Neuronal stem cell (in vitro differentiated cells): ENCODE data around the gene CNTN5.

ENCODE experiments used
- DNase-seq: peaks from one replicate; pipeline ENCODE4 v3.0.0-alpha.2; 2013; ENCODE audit warnings: low spot score
- H2AFZ ChIP-seq: one replicate; pipeline ENCODE4 v1.6.1; 2013; ENCODE audit warnings: mild to moderate bottlenecking, low read length, inconsistent platforms
- H2AK5ac ChIP-seq: 2 replicates; pipeline ENCODE4 v1.6.1; 2013; ENCODE audit warnings: low read depth, mild to moderate bottlenecking, inconsistent platforms, low read length, moderate library complexity, mixed read lengths
- H2BK120ac ChIP-seq: 2 replicates; pipeline ENCODE4 v1.6.1; 2013; ENCODE audit warnings: low read depth, mild to moderate bottlenecking, inconsistent platforms, low read length, moderate library complexity, mixed read lengths
- H2BK12ac ChIP-seq: one replicate; pipeline ENCODE4 v1.6.1; 2013; ENCODE audit warnings: low read length, inconsistent platforms
- H2BK15ac ChIP-seq: 2 replicates; pipeline ENCODE4 v1.6.1; 2013; ENCODE audit warnings: mild to moderate bottlenecking, low read length, inconsistent platforms, mixed read lengths
- H2BK5ac ChIP-seq: one replicate; pipeline ENCODE4 v1.6.1; 2013; ENCODE audit warnings: inconsistent platforms, mild to moderate bottlenecking, low read length, moderate library complexity
- H3K14ac ChIP-seq: one replicate; pipeline ENCODE4 v1.6.1; 2013; ENCODE audit warnings: low read length, inconsistent platforms
- H3K18ac ChIP-seq: 2 replicates; pipeline ENCODE4 v1.6.1; 2013; ENCODE audit warnings: low read length, inconsistent platforms
- H3K23ac ChIP-seq: 2 replicates; pipeline ENCODE4 v1.6.1; 2013; ENCODE audit warnings: low read depth, mild to moderate bottlenecking, mixed read lengths, low read length, inconsistent platforms; ENCODE audit not compliant: poor library complexity
- H3K27ac ChIP-seq: replicated peaks from 3 replicates; pipeline ENCODE4 v1.5.1; 2013; ENCODE audit warnings: low read length, inconsistent platforms
- H3K27me3 ChIP-seq, 3 experiments: 2 replicates each; pipeline ENCODE4 v1.6.1; 2013; ENCODE audit warnings: low read length in 3 of 3, mild to moderate bottlenecking in 2 of 3, inconsistent platforms in 1 of 3, low read depth in 1 of 3, mixed read lengths in 1 of 3, moderate library complexity in 1 of 3; ENCODE audit not compliant: control insufficient read depth in 3 of 3, insufficient read depth in 3 of 3
- H3K36me3 ChIP-seq, 2 donors: replicated peaks in 1 of 2; 2 replicates each; pipeline ENCODE4 v1.6.1; 2013; ENCODE audit warnings: low read length in 2 of 2; ENCODE audit not compliant: control insufficient read depth in 2 of 2, insufficient read depth in 2 of 2
- H3K4ac ChIP-seq: 2 replicates; pipeline ENCODE4 v1.6.1; 2013; ENCODE audit warnings: inconsistent platforms, mild to moderate bottlenecking, low read length, moderate library complexity
- H3K4me1 ChIP-seq, 2 donors: 1 replicate in 1 of 2; 2 replicates in 1 of 2; pipeline ENCODE4 v1.6.1; 2013; ENCODE audit warnings: low read length in 2 of 2, low read depth in 1 of 2; ENCODE audit not compliant: control insufficient read depth in 2 of 2, insufficient read depth in 1 of 2
- H3K4me2 ChIP-seq: one replicate; pipeline ENCODE4 v1.6.1; 2013; ENCODE audit warnings: mild to moderate bottlenecking, low read length, inconsistent platforms; ENCODE audit not compliant: insufficient read depth, poor library complexity, severe bottlenecking
- H3K4me3 ChIP-seq, 2 donors: 2 replicates each; pipeline ENCODE4 v1.5.1; 2013; ENCODE audit warnings: low read length in 2 of 2, mild to moderate bottlenecking in 2 of 2, inconsistent platforms in 1 of 2, moderate library complexity in 1 of 2
- H3K79me1 ChIP-seq: one replicate; pipeline ENCODE4 v1.6.1; 2013; ENCODE audit warnings: low read depth, mild to moderate bottlenecking, inconsistent platforms, low read length, moderate library complexity
- H3K9ac ChIP-seq: one replicate; pipeline ENCODE4 v1.6.1; 2013; ENCODE audit warnings: mild to moderate bottlenecking, low read depth, low read length, inconsistent platforms; ENCODE audit not compliant: poor library complexity
- H3K9me3 ChIP-seq, 2 donors: replicated peaks in 1 of 2; 2 replicates each; pipeline versions ENCODE3 to v1.6.1; 2013; ENCODE audit warnings: low read length in 2 of 2, mild to moderate bottlenecking in 2 of 2, inconsistent platforms in 1 of 2, low read depth in 1 of 2, mixed read lengths in 1 of 2, moderate library complexity in 1 of 2; ENCODE audit not compliant: control insufficient read depth in 2 of 2, insufficient read depth in 1 of 2
- H4K8ac ChIP-seq: one replicate; pipeline ENCODE4 v1.6.1; 2013; ENCODE audit warnings: low read depth, mild to moderate bottlenecking, inconsistent platforms, low read length, moderate library complexity
- H4K91ac ChIP-seq: one replicate; pipeline ENCODE4 v1.6.1; 2013; ENCODE audit warnings: low read length, low read depth, mild to moderate bottlenecking, inconsistent platforms; ENCODE audit not compliant: poor library complexity
- WGBS, 2 donors: extraction: QIAGEN DNeasy Blood & Tissue Kit; methylation state at CpG; one replicate each; pipeline ENCODE4 v1.1.7; 2013; ENCODE audit warnings: missing lambda C conversion rate in 2 of 2, mixed read lengths in 1 of 2; ENCODE audit not compliant: insufficient read length in 2 of 2, insufficient replicate concordance in 1 of 2; ENCODE audit errors: extremely low coverage in 2 of 2; 5-methylcytosine and 5-hydroxymethylcytosine counted together

CNTN5 gene

GRCh38 chr11:99645934-99646333 is 625.2 kb downstream of the CNTN5 start:
- H2BK5ac ChIP-seq: no peak overlapping the region
- no peak overlapping the region for H3K14ac ChIP-seq
- H3K9ac ChIP-seq: no peak overlapping the region
- no peak overlapping the region for H3K4me2 ChIP-seq
- no peak overlapping the region for H3K18ac ChIP-seq
- H2AK5ac ChIP-seq: no peak overlapping the region
- no peaks in the 10 kb centered on the region for H3K4me1 ChIP-seq
- WGBS, 2 donors: no CpG with 5 or more reads among the region's 2 CpGs
- H4K91ac ChIP-seq: no peak overlapping the region
- no peak overlapping the region for H3K4ac ChIP-seq
- no peak overlapping the region for H3K4me3 ChIP-seq
- no peaks in the 10 kb centered on the region for H3K36me3 ChIP-seq
- H3K9me3 ChIP-seq: no peaks in the 10 kb centered on the region
- H2BK120ac ChIP-seq: no peak overlapping the region
- no peak overlapping the region for H2BK12ac ChIP-seq
- no peak overlapping the region for H4K8ac ChIP-seq
- H3K27me3 ChIP-seq: no peaks in the 10 kb centered on the region
- H2BK15ac ChIP-seq: no peak overlapping the region
- H3K27ac ChIP-seq: no peak overlapping the region
- H3K79me1 ChIP-seq: no peaks in the 10 kb centered on the region
- H3K23ac ChIP-seq: no peak overlapping the region
- no peak overlapping the region for H2AFZ ChIP-seq
- DNase-seq: no peak

GRCh38 chr11:99670067-99670676 is 649.4 kb downstream of the CNTN5 start:
- no peak overlapping the region for H3K4ac ChIP-seq
- H2BK120ac ChIP-seq: no peak overlapping the region
- H3K36me3 ChIP-seq: no peaks in the 10 kb centered on the region
- H2AK5ac ChIP-seq: no peak overlapping the region
- no peaks in the 10 kb centered on the region for H3K27me3 ChIP-seq
- H3K4me1 ChIP-seq: no peaks in the 10 kb centered on the region
- no peak overlapping the region for H3K4me3 ChIP-seq
- H3K9ac ChIP-seq: no peak overlapping the region
- no peak for DNase-seq
- no peak overlapping the region for H3K27ac ChIP-seq
- H2BK12ac ChIP-seq: no peak overlapping the region
- no peak overlapping the region for H2AFZ ChIP-seq
- no CpG with 5 or more reads among the region's 2 CpGs for WGBS, 2 donors
- no peak overlapping the region for H3K23ac ChIP-seq
- H2BK15ac ChIP-seq: no peak overlapping the region
- no peak overlapping the region for H4K91ac ChIP-seq
- H3K14ac ChIP-seq: no peak overlapping the region
- no peak overlapping the region for H4K8ac ChIP-seq
- no peak overlapping the region for H3K4me2 ChIP-seq
- no peak overlapping the region for H3K18ac ChIP-seq
- no peaks in the 10 kb centered on the region for H3K9me3 ChIP-seq
- H3K79me1 ChIP-seq: no peaks in the 10 kb centered on the region
- H2BK5ac ChIP-seq: no peak overlapping the region

GRCh38 chr11:99671808-99672409 is 651.2 kb downstream of the CNTN5 start:
- no CpG with 5 or more reads among the region's 8 CpGs for WGBS, 2 donors
- Histone ChIP-seq H2AFZ (no peak overlapping the region), H3K27me3 (no peaks in the 10 kb centered on the region), H3K4me3 (no peak overlapping the region), H3K14ac (no peak overlapping the region), H3K9me3 (no peaks in the 10 kb centered on the region), H2BK120ac (no peak overlapping the region), H3K4ac (no peak overlapping the region), H4K8ac (no peak overlapping the region), H3K4me2 (no peak overlapping the region), H3K23ac (no peak overlapping the region), H3K27ac (no peak overlapping the region), H3K18ac (no peak overlapping the region), H3K36me3 (no peaks in the 10 kb centered on the region), H2BK15ac (no peak overlapping the region), H3K79me1 (no peaks in the 10 kb centered on the region), H2BK12ac (no peak overlapping the region), H2AK5ac (no peak overlapping the region), H2BK5ac (no peak overlapping the region), H3K4me1 (no peaks in the 10 kb centered on the region), H4K91ac (no peak overlapping the region), H3K9ac (no peak overlapping the region)
- no peak for DNase-seq

GRCh38 chr11:99676292-99676691 is 655.5 kb downstream of the CNTN5 start:
- H2BK12ac ChIP-seq: no peak overlapping the region
- no peak overlapping the region for H2BK120ac ChIP-seq
- H3K4me2 ChIP-seq: no peak overlapping the region
- H3K9me3 ChIP-seq: no peaks in the 10 kb centered on the region
- H3K9ac ChIP-seq: no peak overlapping the region
- no peak overlapping the region for H3K23ac ChIP-seq
- no peak overlapping the region for H2BK15ac ChIP-seq
- H4K91ac ChIP-seq: no peak overlapping the region
- no peak overlapping the region for H3K4ac ChIP-seq
- no peaks in the 10 kb centered on the region for H3K36me3 ChIP-seq
- H4K8ac ChIP-seq: no peak overlapping the region
- H3K27ac ChIP-seq: no peak overlapping the region
- H3K18ac ChIP-seq: no peak overlapping the region
- no peak overlapping the region for H2AFZ ChIP-seq
- WGBS, 2 donors: no CpG with 5 or more reads among the region's 4 CpGs
- no peaks in the 10 kb centered on the region for H3K4me1 ChIP-seq
- H2AK5ac ChIP-seq: no peak overlapping the region
- no peak overlapping the region for H2BK5ac ChIP-seq
- no peaks in the 10 kb centered on the region for H3K27me3 ChIP-seq
- no peak overlapping the region for H3K4me3 ChIP-seq
- no peak overlapping the region for H3K14ac ChIP-seq
- no peak for DNase-seq
- H3K79me1 ChIP-seq: no peaks in the 10 kb centered on the region
